COR-L47 (cell line): Measurements from ENCODE around the gene TSPAN9.

Source experiments
- DNase-seq: peaks from one replicate; lab custom pipeline; 2025; lab: John Stamatoyannopoulos, UW

TSPAN9 gene

DNA sequence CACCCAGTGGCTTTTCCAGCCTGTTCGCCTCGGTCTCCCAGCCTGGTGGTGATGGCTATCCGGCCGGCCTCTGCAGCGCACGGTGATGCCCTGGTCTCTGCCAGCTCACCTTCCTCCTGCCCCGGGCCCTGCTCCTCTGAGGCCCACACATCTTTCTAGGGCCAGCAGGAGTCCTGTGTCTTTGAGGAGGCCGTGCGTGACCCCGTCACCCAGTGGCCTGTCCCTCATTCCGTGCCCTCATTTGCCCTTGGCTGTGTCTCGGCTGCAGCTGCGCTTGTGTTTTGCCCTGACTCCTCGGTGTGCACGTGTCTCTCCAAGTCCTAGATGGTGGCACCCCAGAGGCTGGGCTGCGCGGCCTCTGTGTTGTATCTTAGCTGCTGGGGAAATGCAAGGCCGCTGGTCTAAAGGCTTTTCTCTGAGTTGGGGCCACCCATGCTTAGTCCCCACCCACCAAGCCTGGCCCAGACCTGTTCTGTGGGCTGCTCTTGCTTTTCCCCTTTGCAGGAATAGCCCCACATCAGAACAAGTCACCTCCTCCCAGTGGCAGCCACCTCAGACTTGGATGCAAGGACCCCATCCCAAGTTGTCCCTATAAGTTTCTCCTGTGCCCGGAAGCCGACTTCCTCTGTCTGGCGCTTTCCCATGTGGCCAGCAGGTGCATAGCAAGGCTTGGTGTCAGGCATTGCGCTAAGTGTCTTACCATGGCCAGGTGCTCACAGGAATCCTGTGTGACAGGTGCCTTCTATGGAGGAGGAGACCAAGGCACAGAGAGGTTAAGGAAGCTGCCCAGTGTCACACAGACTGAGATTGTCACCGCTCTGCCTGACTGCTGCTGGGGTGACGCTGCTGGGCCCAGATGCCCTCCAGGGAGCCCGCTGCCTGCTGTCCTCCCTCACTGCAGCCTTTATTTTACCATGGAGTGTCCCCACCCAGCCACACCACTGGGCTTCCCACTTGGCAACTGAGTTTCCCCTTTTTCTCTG is 64.5 kb downstream of the TSPAN9 start:
- DNase-seq, result no peak

DNA sequence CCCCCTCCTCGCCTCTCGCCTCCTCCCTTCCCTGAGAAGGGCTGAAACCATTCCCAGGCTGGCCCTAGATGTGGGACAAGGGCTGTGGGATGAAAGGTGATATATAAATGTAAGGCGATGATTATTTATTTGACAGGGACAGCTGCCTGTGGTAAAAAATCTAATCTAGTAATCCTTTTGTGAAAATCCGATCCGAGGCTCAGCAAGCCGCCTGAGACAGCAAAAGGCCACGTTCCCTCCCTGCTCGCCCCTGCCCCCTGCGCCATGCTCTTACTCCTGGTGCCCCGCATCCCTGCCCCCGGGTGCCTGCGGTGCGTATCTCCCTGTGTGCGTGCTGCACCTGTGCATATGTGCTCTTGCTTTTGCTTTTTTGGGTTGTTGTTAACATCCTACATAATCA is 65.2 kb downstream of the TSPAN9 start:
- DNase-seq, result no peak

DNA sequence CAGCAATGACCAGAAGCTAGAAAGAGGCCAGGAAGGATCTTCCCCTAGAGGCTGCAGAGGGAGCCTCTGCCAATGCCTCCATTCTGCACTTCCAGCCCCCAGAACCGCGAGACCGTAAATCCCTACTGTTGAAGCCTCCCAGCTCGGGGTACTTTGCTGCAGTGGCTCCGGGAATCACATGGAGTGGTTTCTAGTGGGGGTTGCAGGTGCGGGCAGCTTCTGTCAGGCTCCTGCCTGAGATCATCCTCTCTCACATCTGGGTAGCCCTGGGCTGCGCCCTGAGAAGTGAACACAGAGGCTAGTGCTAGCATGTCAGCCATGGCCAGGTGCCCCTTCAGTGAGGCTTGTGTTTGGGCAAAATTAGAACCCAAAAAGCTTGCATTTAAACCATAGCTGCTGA is 67.3 kb downstream of the TSPAN9 start:
- DNase-seq, result no peak

DNA sequence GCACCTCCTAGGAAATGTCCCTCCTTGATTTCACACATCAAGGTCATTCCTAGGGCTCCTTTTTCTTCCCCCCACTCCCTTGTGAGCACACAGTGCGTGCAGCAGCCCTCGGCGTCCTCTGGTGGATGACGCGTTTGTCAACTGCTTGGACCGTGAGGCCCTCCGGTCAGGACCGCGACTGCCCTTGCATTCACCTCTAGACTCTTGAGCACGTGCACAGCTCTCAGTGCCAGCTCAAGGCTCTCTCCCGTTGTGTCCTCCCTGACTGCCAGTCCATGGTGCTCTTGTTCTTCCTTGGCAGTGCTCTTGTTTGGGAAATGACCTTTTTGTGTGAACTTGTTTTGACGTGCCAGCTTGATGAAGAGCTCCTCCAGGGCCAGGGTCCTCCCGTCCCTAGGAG is 67.9 kb downstream of the TSPAN9 start:
- DNase-seq, result no peak

DNA sequence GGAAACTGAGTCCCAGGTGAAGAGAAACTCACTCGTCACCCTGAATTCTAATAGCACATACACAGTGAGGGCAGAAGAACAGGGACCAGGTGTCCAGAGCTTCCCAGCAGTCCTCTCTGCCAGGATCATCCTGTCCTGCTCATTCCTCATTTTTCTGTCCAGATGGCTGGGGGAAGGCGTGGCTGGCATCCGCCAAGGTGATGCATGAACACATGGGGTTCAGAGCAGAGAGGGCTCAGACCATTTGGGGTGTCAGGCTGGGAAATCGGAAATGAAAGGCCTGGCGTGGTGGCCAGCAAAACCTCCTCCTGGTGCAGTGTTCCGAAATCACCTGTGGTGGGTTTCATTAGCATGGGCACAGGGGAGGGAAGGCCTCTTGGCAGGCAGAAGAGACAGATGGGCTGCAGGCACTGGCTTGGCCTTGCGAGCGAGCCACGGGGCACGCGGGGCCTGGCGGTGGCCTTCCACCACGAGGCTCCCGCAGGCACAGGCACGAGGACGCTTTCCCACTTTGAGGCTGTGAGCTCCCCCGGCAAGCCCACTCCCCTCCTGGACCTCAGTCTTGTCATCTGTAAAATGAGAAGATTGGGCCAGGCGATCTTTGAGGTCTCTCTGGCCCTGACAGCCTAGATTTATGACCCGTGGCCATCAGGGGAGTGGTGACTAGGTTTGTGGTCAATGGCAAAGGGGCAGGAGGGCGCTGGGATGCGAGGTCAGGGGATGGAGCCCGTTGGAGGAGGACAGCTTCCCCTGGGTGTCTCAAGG is 68.5 kb downstream of the TSPAN9 start:
- DNase-seq, result no peak

DNA sequence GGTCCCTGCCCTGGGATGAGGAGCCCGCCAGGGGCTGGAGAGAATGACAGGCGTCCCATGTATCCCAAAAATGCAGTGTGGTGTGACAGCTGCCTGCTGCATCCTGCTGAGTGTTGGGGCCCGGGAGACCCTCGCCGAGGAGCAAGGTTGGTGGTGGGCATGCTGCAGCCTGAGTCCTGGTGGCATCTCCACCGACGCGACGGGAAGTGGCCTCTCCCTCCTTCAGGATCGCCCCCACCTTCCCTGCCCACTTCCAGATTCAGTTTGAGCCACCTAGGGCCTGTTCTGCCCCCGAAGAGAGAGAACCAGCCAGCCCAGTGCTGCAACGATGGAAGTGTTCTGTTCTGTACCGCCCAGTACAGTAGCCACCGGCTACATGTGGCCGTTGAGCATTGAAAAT is 70.1 kb downstream of the TSPAN9 start:
- DNase-seq, result no peak

DNA sequence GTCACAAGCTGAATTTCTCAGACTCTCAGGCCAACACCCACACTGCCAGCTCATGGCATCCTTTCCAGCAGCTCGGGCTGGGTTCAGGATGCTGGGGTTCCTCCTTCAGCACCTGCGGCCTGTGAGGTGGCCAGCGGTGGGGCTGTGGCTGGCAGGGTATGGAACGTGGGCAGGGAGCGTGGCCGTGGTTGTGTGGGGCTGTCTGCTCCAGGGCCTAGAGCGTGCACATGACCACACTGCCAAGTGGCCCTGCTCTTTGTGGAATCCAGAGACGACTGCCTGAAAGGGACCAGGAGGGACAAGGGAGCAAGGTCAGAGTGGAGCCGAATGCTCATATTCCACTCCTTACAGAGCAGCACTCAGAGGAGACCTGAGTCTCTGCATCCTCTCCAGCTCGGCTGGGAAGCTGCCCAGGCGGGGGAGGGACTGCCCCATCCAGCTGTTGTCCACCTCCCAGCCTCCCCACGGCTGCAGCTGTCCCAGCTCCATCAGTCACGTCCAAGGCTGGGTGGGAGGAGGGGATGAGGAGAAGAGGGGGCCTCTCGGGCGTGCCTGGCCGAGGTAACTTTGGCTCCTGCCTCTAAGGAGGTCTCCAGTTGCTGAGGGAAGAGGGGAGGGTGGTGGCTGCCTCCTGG is 71.3 kb downstream of the TSPAN9 start:
- no peak for DNase-seq

DNA sequence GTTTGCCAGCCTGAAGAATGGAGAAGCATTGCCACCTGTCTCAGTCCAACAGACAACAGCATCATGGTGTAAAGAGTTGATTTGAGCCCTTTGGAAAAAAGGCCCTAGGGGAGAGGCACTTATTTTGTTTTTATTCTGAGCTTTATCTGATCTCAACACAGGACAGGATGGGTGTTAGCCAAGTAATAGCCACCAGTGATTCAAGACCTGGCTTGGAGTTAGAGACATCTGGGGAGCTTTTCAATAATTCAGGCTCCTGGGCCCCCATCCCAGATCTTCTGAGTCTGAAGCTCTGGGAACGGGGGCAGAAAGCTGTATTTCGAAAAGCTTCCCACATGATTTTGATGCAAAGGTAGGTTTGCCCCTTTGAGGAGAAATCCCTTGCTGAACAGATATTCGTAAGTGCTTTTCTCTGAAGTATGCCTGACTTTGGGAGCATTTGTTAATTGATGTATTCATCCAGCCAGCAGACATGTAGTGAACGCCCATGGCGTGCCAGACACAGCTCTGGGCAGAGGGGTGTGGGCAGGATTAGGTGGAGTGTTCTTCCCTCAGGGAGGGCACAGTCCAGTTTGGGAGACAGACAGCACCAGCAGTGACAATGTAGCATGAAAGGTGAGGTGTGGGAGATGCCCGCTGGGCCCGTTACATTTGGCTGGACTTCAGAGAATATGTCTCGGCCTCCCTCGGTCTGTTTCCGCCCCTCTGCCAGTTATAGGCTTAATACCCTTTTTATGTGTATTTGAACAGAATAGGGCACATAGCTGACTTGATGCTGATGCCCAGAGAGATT is 72.5 kb downstream of the TSPAN9 start:
- DNase-seq, result no peak

DNA sequence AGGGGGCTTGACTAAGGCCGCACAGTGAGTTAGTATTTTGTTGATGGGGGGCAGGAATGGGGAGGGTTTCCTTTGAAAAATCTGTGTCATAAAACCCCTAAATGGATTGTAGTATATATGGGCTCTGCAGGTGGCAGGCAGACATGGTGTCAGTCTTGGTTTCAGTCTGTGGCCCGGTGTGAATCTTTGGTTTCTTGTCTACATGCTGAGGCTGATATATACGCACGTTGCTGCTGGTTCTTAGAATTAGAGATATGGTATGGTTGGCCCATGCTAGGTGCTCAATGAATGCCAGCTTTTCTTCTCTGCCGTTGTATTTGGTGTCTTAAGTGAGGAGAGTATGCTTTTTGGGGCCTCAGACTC is 73.1 kb downstream of the TSPAN9 start:
- DNase-seq, result no peak

DNA sequence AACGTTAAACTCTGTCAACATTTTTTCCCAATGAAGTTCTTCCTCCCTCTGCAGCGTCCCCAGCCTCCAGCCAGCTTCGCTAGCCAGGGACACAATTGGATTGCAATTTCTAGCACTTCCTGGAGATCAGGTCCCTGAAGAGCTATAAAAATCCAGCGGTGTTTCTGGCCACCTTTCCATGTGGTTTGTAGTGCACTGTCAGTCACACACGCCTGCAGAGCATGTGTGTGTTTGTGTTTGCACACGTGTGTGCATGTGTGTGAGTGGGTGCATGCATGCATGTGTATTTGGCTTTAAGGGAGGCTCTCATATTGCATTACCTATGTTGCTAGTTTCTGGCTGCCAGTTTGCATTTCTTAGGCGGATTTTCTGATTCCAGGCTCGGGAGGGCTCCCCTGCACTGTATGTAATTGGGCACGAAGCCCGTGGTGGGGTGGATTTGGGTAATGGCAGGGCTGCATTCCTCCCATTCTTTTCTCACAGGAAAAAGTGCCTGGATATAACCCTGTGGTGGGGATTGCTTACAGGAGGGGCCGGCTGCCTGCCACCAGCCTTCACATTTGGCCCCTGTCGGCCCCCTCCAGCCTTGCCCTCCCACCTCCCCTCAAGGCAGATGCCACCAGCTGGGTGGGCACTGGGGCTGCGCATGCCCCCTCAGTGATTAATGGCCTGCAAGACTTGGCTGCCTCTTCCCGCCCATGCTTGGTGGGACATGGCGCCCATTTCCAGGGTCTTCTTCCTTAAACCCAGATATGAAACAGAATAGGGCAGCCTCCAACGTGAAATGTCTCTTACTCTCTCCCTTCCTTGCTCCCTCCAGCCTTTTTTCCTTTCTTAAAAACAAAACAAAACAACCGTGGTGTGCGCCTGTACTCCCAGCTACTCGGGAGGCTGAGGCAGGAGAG is 74.0 kb downstream of the TSPAN9 start:
- DNase-seq, result no peak

DNA sequence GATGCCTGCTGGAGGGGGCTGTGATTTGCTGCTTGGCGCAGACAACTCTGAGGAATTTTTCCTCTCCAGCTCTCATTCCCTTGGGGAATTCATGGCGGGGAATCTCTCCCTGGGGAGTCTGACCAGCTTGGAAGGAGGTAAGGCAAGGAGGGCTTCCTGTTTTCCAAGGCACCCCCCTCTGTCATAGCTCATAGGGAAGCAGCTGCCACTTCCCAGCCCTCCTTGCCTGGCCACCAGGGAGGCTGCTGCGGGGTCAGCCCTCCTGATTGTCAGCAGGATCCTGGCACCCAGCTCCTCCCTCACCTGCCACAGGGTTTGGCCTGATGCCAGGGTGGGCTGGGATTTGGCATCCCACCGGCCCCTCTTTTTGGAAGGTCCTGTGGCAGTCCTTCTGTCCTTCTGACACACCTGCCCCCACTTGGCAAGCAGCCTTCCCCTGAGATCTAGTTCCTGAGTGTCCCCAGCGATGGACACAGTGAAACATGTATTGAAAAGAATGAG is 74.9 kb downstream of the TSPAN9 start:
- DNase-seq, result no peak

DNA sequence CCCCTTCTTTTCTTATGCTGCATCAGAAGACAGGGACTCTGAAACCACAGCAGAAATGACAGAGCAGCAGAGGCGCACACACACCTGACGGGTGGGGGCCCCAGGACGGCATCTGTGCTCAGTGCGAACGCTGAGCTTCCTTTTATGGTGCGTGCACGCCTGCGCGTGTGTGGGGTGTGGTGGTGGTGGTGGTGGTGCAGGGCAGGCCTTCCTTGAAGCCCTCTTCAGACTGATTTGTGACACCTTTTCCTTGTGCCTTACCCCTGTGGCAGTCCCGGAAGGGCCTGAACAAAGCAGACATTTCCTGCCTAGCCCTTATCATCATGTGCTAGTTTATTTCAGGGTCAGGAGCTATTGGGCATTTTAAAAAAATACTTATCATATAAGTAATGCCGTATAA is 75.7 kb downstream of the TSPAN9 start:
- no peak for DNase-seq

DNA sequence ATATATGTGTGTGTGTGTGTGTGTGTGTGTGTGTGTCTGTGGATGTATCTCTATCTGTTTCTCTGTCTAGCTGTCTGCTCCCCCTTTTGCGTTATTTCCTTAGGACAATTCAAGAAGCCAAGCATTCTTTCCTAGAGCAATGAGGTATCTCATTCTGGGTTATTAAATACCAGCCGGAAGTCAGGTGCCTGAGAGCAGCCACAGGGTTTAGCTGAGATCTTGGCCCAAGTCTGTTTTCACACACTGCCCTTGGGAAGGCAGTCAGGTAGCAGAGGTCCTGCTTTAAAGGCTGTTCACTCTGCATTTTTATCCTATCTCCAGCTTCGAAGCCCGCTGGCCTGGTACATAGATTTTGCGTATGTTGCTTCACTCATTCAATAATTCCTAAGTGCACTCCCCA is 76.8 kb downstream of the TSPAN9 start:
- DNase-seq, result no peak

DNA sequence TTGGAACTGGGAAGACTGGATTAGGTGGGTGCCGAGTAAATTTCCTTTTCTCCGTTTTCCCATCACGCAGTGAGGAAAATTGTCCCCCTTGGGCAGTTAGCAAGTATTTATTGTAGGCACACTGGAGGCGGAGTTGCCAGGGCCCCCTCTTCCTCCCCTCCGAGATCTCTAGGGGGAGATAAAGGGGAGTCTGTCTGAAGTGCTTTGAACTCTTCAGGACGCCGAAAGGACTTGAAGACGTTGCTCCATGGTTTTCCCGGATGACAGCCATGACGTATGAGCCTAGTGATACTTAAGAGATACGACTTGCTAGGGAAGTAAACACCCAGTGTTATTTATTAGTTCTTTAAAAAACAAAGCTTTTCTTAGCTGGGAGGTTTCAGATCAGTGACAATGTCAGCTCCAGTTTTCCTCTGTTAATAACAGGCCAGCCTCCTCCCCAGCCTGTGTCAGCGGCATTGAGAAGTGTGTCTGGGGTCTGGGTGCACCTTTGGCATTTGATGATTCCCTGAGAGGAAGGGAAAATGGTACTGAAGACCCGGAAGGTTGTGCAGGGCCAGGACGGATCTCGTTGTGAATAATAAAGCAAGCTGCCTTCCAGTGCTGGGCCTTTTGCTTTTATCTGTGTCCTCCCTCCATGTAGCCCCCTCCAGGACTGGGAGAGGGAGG is 78.7 kb downstream of the TSPAN9 start:
- DNase-seq, result no peak

DNA sequence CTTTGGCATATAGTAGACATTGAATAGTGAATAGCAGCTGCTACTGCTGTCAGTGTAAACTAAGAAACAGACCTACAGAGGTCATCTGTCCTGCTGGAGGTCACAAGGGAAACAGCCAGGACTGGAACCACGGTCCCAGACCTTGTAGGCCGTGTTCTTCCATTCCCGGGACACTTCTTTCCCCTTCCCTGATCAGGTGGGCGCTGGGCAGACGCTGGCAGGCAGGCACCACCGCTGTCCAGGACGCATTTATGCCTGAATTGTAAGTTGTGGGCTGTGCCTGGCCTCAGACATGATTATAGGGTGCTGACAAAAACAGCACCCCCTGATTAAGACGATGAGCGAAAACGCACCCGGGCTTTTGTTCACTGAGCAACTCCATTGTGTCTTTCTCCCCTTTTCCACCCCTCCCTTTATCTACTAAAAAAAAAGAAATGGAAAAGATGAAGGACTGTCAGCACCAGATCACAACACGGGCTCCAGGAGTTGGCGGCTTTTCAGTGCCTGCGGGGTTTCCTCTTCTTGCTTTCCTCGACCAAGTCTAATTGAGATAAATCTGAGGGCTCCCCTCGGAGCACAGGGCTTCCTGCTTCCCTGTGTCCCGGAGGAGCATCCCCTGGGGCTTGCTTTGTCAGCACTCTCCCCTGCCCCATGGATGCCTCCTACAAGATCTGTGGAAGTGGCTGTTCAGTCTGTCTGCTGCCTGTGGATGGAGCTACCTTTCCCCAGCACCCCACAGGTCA is 80.6 kb downstream of the TSPAN9 start:
- no peak for DNase-seq

DNA sequence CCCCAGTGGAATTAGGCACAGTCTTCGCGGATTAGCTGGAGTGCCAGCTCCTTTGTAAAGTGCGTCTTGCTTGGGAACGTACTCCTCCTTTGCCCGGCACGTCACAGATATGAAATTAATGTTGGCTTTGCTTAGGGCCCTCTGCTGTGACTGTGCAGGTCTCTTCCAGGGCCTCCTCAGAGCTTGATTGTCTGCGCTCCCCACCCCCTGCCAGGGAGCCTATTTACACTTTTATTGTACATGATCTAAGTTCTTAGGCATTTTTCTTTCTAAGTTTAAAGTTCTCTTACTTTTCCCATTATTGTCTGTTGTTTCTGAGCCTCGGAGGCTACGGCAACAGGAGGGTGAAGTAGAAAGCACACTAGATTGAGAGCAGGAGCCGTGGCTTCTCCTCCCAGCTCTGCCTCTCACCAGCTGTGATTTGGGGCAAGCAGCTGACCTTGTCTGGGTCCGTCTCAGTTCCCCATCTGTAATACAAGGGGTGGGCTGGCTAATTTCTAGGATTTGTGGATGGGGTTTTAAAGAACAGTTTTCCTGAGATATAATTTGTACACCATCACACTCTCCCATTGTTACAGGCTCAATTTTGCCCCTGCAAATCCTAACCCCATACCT is 81.8 kb downstream of the TSPAN9 start:
- no peak for DNase-seq

DNA sequence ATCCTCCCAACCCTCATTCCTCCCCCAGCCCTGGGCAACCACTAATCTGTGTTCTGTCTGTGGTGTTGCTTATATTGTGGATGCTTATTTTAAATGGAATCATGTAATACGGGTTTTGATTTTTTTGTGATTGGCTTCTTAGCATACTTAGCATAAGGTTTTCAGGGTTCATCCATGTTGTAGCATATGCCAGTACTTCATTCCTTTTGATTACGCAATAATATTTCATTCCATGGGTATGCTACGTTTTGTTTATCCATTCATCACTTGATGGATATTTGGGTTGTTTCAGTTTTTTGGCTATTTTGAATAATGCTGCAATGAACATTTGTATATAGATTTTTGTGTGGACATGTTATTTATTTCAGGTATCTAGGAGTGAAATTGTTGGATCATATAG is 82.9 kb downstream of the TSPAN9 start:
- DNase-seq, result no peak

DNA sequence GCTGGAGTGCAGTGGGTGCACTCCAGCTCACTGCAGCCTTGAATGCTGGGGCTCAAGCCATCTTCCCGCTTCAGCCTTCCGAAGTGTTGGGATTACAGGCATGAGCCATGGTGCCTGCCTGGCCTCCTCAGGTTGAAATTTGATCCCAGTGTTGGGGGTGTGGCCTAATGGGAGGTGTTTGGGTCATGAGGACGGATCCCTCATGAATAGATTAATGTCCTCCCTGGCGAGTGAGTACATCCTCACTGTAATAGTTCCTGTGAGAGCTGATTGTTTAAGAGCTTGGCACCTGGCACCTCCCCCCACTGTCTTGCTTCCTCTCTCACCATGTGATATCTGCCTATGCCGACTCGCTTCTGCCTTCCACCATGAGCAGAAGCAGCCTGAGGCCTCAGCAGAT is 84.7 kb downstream of the TSPAN9 start:
- DNase-seq, result no peak

DNA sequence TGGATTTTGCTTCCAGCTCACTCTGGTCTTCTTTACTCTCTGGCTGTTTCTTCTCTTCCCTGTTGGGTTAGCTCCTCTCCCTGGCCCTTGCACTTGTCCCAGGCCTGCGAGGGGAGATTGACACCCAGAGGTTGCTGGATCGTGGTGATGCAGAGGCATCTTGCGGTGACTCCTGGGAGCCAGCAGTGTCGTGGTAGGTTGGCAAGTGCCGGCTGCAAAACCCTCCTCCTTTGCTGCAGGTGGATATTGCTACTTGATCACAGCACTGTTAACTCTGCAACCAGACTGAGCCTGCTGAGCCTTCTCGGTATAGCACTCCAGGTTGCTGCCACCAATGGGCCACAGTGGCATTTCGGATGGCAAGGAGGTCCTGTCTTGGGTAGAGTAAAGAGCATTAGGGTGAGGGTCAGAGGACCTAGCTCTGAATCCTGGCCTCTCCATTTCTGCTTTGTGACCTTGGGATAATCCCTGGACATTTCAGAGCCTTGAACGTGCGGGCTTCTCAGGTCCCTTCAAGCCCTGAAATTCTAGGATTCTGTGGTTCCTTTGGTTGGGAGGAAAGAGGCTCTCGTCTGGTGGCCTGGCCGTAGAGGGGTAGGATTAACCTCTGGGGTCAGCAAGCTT is 87.4 kb downstream of the TSPAN9 start:
- DNase-seq, result no peak
